MM.1S (cell line): ENCODE results near the gene EIPR1.

Experiments
- DNase-seq: peaks from one replicate; pipeline ENCODE4 v3.0.0-alpha.2; 2015
- H2AFZ ChIP-seq: fragments of 300-600 bp; sonication (generic); 2 replicates; pipeline ENCODE4 v1.6.0; 2016; ENCODE audit warnings: antibody characterized with exemption, low read length
- H3F3A ChIP-seq: fragments of 300-600 bp; sonication (generic); 2 replicates; pipeline ENCODE4 v1.6.1; 2016; ENCODE audit warnings: mild to moderate bottlenecking, antibody characterized with exemption, low read length, moderate library complexity, mixed read lengths; ENCODE audit not compliant: insufficient read depth
- H3K27ac ChIP-seq: fragments of 300-600 bp; sonication (generic); 2 replicates; pipeline ENCODE4 v1.5.1; 2016; ENCODE audit warnings: mild to moderate bottlenecking, low read length
- H3K27me3 ChIP-seq: fragments of 300-600 bp; sonication (generic); replicated peaks from 2 replicates; pipeline ENCODE4 v1.6.0; 2016; ENCODE audit warnings: low read length; ENCODE audit not compliant: insufficient read depth
- H3K36me3 ChIP-seq: fragments of 300-600 bp; sonication (generic); replicated peaks from 2 replicates; pipeline ENCODE4 v1.6.1; 2016; ENCODE audit warnings: mild to moderate bottlenecking, low read length, mixed read lengths; ENCODE audit not compliant: insufficient read depth
- H3K4me1 ChIP-seq: fragments of 300-600 bp; sonication (generic); 2 replicates; pipeline ENCODE4 v1.6.1; 2016; ENCODE audit warnings: low read length, mixed read lengths
- H3K4me2 ChIP-seq: fragments of 300-600 bp; sonication (generic); 2 replicates; pipeline ENCODE4 v1.6.0; 2016; ENCODE audit warnings: low read depth, low read length
- H3K4me3 ChIP-seq: fragments of 300-600 bp; sonication (generic); 2 replicates; pipeline ENCODE4 v1.5.1; 2016; ENCODE audit warnings: low read length, mixed read lengths
- H3K79me2 ChIP-seq: fragments of 300-600 bp; sonication (generic); 2 replicates; pipeline ENCODE4 v1.6.1; 2016; ENCODE audit warnings: mixed run types, low read length, mixed read lengths
- H3K9ac ChIP-seq: fragments of 300-600 bp; sonication (generic); 2 replicates; pipeline ENCODE4 v1.6.1; 2016; ENCODE audit warnings: low read length, mixed read lengths
- H3K9me2 ChIP-seq: fragments of 300-600 bp; sonication (generic); replicated peaks from 2 replicates; pipeline ENCODE4 v1.6.1; 2016; ENCODE audit warnings: mild to moderate bottlenecking, low read length, mixed read lengths; ENCODE audit not compliant: insufficient read depth
- H3K9me3 ChIP-seq: fragments of 300-600 bp; sonication (generic); replicated peaks from 2 replicates; pipeline ENCODE4 v1.6.1; 2016; ENCODE audit warnings: mild to moderate bottlenecking, low read length, mixed read lengths; ENCODE audit not compliant: insufficient read depth
- H4K20me1 ChIP-seq: fragments of 300-600 bp; sonication (generic); 2 replicates; pipeline ENCODE4 v1.6.1; 2016; ENCODE audit warnings: mild to moderate bottlenecking, low read length, moderate library complexity, mixed read lengths; ENCODE audit not compliant: insufficient read depth
- CTCF ChIP-seq: fragments of 300-600 bp; sonication (generic); IDR thresholded peaks from 2 replicates; pipeline ENCODE4 v1.5.1; 2016; ENCODE audit warnings: antibody characterized with exemption, low read length, mixed read lengths
- EZH2 ChIP-seq: fragments of 300-600 bp; sonication (generic); optimal IDR thresholded peaks from 2 replicates; pipeline ENCODE3; 2017; ENCODE audit warnings: low read depth, mild to moderate bottlenecking, antibody characterized with exemption, low read length, mixed read lengths
- EZH2phosphoT487 ChIP-seq: fragments of 300-600 bp; sonication (generic); IDR thresholded peaks from 2 replicates; pipeline ENCODE4 v1.6.1; 2018; ENCODE audit warnings: antibody characterized with exemption, low read length

Gene EIPR1

GRCh38 chr2:3404349-3404894 lies 26.8 kb upstream of the EIPR1 start:
- Histone ChIP-seq H3K9me3 (no peaks in the 10 kb centered on the region), H3K79me2 (no peaks in the 10 kb centered on the region)

GRCh38 chr2:3403587-3404334 lies 26.1 kb upstream of the EIPR1 start:
- no peak for TF ChIP-seq EZH2
- TF ChIP-seq EZH2phosphoT487, result no peak
- no peak for TF ChIP-seq CTCF
- no peaks in the 10 kb centered on the region for H3K36me3 ChIP-seq
- H3K27me3 ChIP-seq, result no peaks in the 10 kb centered on the region
- H3K9me2 ChIP-seq, result no peaks in the 10 kb centered on the region
- H3K79me2 ChIP-seq, result no peaks in the 10 kb centered on the region
- H3K9me3 ChIP-seq, result no peaks in the 10 kb centered on the region
- H3K9ac ChIP-seq, result no peak overlapping the region
- no peak overlapping the region for H3K27ac ChIP-seq
- no peaks in the 10 kb centered on the region for H4K20me1 ChIP-seq
- H3K4me1 ChIP-seq, result no peaks in the 10 kb centered on the region
- no peak overlapping the region for H2AFZ ChIP-seq
- no peaks in the 10 kb centered on the region for H3F3A ChIP-seq
- H3K4me3 ChIP-seq, result no peak overlapping the region
- no peak overlapping the region for H3K4me2 ChIP-seq
- DNase-seq, result no peak

More at GRCh38 chr2:3404349-3404894, 26.8 kb upstream of the EIPR1 start:
- Histone ChIP-seq H4K20me1 (no peaks in the 10 kb centered on the region), H3K9ac (no peak overlapping the region), H3K9me2 (no peaks in the 10 kb centered on the region), H3K36me3 (no peaks in the 10 kb centered on the region), H3F3A (no peaks in the 10 kb centered on the region), H2AFZ (no peak overlapping the region), H3K4me1 (no peaks in the 10 kb centered on the region), H3K4me2 (no peak overlapping the region), H3K27ac (no peak overlapping the region), H3K27me3 (no peaks in the 10 kb centered on the region), H3K4me3 (no peak overlapping the region)
- DNase-seq, result no peak
- TF ChIP-seq EZH2 (no peak), CTCF (no peak), EZH2phosphoT487 (no peak)

- Histone ChIP-seq H3K4me2 (no peak overlapping the region), H3K36me3 (no peaks in the 10 kb centered on the region), H3F3A (no peaks in the 10 kb centered on the region), H3K27me3 (no peaks in the 10 kb centered on the region), H3K9me2 (no peaks in the 10 kb centered on the region), H3K4me3 (no peak overlapping the region), H3K79me2 (no peaks in the 10 kb centered on the region), H4K20me1 (no peaks in the 10 kb centered on the region), H3K27ac (no peak overlapping the region), H3K9ac (no peak overlapping the region), H2AFZ (no peak overlapping the region), H3K9me3 (no peaks in the 10 kb centered on the region), H3K4me1 (no peaks in the 10 kb centered on the region)
- TF ChIP-seq EZH2phosphoT487 (no peak), EZH2 (no peak), CTCF (no peak)
- DNase-seq, result no peak
These were observed 22.2 kb upstream of the EIPR1 start for GRCh38 chr2:3399829-3400228.
